HG02763 (cell line): ENCODE measurements around the gene IGFL2.
"Not testable (repeated sequence)": the region's sequence is repeated elsewhere in the genome, so short reads cannot be mapped to it uniquely, and the experiment has no call there.

Experiments used
- ATAC-seq: cut with Tn5 transposase; IDR thresholded peaks from one replicate; pipeline ENCODE4 v1.9.1; 2021; ENCODE audit warnings: mild to moderate bottlenecking, moderate library complexity; ENCODE audit not compliant: unreplicated experiment

The IGFL2 gene

DNA sequence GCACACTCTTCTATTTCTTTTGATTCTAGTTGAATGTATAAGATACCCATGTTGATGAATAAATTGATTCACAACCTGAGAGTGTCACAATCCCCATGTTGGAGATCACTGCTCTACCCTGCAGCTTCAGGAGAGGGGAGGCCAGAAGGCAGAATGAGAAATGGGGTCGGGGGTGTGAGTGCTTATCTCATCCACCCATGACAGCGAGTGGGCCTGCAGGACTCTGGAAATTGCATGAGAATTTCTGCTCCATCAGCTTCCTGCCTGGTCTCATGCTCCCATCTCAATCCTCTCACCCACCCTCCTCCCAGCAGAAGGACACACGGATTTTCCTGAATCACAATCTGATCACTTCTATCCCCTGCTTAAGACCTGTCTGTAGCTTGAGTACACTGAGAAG, 58.6 kb downstream of the IGFL2 start:
- no peak for ATAC-seq

DNA sequence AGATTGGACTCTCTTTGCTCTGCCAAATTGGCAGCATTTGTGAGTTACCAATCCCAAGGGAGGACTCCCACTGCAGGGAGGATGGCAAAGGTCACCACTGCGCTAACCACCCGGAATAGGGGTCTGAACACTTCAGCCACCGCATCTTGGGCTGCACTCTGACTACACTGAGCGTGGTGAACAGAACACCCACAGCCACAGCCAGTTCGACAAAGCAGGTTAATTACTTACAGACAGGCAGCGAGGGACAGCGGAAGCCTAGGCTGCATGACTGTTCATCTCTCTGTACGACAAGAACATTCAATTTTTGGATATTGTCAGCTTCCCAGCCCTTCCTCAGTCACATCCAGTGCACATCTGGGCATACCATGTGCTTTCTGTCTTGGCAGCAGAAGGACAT, 59.8 kb downstream of the IGFL2 start:
- ATAC-seq: not testable (repeated sequence)

GRCh38 chr19:46209051-46209450, 61.0 kb downstream of the IGFL2 start:
- ATAC-seq: no peak

GRCh38 chr19:46209472-46209871, 61.4 kb downstream of the IGFL2 start:
- no peak for ATAC-seq

DNA sequence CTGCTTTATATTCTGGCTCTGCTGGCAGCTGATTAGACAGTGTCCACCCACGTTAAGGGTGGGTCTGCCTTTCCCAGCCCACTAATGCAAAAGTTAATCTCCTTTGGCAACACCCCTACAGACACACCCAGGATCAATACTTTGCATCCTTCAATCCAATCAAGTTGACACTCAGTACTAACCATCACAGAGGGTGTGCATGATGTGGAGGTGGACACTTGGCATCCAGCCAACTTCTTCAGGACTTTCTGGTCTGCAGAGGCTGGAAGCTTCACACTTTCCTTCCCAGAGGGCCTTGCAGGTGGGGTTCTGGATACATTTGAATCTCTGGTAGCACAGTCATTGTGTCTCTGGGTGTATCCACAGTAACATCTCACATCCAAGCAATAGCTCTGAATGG, 62.6 kb downstream of the IGFL2 start:
- ATAC-seq: no peak
